T47D (cell line): ENCODE data around the gene CHI3L1.

Experiments used
- DNase-seq, 2 experiments: peaks; one replicate each; pipeline versions ENCODE4 v3.0.0 to v3.0.0-alpha.2; 2011 to 2012; ENCODE audit warnings: low read depth in 1 of 2, low spot score in 1 of 2
- JUND ChIP-seq: IDR thresholded peaks from 2 replicates; pipeline ENCODE4 v1.6.1; 2012; ENCODE audit warnings: low read depth
- in situ Hi-C: cut with HindIII; loops from 2 replicates; pipeline ENCODE4 v1.10.0; 2016; ENCODE audit warnings: low sequenced_read_pairs, low pct_unique_long_range_greater_than_20kb

The CHI3L1 gene

DNA sequence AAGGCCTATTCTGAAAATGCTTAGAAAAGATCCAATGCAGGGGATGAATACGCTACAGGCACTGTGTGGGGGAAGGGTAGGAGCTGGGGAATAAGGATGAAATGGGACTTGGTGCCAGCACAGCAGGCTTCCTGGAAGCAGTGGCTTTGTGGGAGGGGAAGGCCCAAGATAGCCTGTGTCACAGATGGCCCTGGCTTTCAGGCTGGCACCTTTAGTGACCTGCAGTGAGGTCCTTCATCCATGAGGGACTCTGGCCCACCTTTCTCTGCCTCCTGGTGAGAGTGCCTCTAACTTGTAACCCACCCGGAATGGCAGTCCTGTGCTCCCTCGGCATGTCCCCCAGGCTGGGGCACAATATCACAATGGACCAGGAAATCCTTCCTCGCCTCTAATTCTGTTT is 919 bp downstream of the CHI3L1 start:
- no peak for TF ChIP-seq JUND
- no peak for DNase-seq
- in situ Hi-C loops = no loop called here

GRCh38 chr1:203185061-203185461 is 1.4 kb downstream of the CHI3L1 start:
- no peak for TF ChIP-seq JUND
- in situ Hi-C loops = no loop called here

GRCh38 chr1:203184467-203184866 is 2.0 kb downstream of the CHI3L1 start:
- in situ Hi-C loops = no loop called here
- no peak for TF ChIP-seq JUND
- no peak for DNase-seq

More at GRCh38 chr1:203185061-203185461, 1.4 kb downstream of the CHI3L1 start:
- DNase-seq = no peak

GRCh38 chr1:203183828-203184227 is 2.7 kb downstream of the CHI3L1 start:
- TF ChIP-seq JUND = no peak
- in situ Hi-C loops = no loop called here
- no peak for DNase-seq

- no peak for TF ChIP-seq JUND
- in situ Hi-C loops = no loop called here
- no peak for DNase-seq
Measured at GRCh38 chr1:203182387-203182953, 4.0 kb downstream of the CHI3L1 start.

- in situ Hi-C loops = no loop called here
- no peak for DNase-seq
- no peak for TF ChIP-seq JUND
Measured at GRCh38 chr1:203181586-203182386, 4.7 kb downstream of the CHI3L1 start.

DNA sequence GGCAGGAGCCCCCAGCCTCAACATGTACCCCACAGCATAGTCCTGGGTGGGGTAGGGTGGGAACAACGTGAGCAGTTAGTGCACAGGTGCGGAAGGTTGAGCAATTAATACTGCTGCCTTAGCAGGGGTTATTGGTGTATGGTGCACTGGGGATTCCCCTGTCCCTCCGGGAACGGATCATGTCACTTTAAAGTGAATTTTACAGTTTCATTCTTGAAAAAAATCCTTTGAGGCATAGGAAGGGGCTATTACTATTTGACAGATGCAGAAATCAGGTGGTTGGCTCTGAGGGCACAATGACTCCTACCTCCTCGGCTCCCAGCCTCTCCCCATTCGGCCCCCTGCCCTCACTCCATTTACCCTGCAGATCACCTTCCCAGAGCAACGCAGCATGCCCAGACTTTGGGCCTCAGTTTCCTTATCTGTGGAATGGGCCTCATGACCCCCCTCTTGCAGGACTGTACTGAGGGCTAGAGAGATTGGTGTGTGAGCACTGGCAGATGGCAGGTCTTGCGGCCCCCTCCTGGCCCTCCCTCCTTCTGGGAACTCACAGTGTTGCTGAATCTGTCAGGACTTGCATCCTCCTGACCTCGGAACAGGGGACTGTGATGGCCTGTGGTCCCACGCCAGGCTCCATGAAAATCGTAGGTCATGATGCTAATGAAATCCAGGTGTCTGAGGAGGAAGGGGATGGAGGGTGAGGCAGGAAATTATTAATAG is 5.7 kb downstream of the CHI3L1 start:
- in situ Hi-C loops = no loop called here
- no peak for DNase-seq
- TF ChIP-seq JUND = no peak

DNA sequence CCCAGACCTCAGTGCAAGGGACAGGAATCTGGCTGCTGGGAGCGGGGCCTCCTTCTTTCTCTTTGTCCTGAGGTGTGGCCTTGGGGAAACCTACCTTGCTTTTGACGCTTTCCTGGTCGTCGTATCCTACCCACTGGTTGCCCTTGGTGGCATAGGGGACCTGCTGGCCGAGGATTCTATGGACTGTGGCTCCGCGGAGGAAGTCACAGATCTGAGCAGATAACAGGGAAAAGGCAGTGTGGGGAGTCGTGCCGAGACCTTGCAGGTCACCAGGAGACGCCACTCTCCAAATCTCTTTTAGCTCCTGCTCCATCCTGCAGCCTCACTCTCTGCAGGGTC is 6.9 kb downstream of the CHI3L1 start:
- TF ChIP-seq JUND = no peak
- DNase-seq = no peak

DNA sequence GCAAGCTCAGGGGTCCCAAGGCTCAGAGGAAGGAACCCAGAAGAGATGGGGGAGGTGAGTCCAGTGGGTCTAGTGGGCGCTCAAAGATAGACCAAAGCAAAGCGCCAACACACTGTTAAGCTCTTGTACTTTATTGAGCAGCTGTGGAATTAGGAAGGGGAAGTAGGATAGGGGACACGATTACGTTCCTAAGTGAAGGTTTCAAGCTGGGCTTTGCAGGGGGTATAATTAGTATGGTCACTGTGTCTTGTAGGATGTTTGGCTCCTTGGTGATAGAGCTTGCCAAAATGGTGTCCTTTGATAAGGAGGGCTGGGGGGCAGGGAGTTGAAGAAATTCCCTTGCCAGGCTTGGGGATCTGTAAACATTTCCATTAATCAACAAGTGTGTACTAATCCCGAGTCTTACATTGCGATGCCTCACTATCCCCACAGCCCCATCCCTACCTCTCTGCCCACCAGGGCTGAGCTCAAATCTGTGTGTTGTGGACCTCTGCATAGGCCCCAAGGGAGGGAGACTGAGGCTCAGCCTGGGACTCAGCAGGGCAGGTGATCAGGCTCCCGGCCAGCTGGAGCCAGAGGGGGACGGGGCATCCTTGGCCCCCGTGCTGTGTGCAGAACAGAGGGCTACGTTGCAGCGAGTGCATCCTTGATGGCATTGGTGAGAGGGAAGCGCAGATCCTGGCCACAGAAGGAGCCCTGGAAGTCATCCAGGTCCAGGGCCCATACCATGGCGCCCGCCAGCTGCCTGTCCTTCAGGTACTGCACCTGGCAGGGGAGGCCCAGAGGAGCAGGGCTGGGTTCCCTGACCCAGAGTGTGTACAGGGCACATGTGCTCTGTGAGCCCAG is 7.5 kb downstream of the CHI3L1 start:
- TF ChIP-seq JUND = no peak
- in situ Hi-C loops = no loop called here
- DNase-seq = no peak

More for the DNA sequence above, 6.9 kb downstream of the CHI3L1 start:
- in situ Hi-C loops = no loop called here

- in situ Hi-C loops = no loop called here
- TF ChIP-seq JUND = no peak
- DNase-seq = no peak
Measured at GRCh38 chr1:203178083-203178482, 8.4 kb downstream of the CHI3L1 start.

DNA sequence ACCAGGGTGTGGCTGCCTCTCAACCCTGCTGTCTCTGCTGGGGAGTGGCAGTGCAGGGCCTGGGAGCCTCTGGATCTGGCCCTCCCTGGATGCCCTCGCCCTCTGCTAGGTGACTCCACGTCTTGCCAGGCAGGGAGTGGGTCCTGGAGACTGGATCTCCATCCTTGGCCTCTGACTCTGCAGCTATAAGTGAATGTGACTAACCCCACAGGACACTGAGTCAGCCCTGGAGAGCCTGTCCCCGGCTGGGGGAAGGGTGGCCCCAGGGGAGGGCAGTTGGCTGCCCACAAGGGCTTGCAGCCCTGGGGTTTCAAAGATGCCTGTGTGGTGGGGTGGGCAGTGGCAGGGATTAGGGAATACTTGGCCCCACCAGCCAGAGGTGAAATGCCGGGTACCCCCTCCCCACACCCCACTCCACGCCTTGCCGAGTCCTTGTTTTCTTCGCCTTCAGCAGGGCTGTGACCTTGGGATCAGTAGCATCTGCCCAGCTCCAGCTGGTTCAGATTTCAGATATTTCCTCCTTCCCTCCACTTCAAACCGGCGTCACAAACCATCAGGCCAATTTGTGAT is 8.9 kb downstream of the CHI3L1 start:
- TF ChIP-seq JUND = no peak
- DNase-seq = no peak
- in situ Hi-C loops = no loop called here

DNA sequence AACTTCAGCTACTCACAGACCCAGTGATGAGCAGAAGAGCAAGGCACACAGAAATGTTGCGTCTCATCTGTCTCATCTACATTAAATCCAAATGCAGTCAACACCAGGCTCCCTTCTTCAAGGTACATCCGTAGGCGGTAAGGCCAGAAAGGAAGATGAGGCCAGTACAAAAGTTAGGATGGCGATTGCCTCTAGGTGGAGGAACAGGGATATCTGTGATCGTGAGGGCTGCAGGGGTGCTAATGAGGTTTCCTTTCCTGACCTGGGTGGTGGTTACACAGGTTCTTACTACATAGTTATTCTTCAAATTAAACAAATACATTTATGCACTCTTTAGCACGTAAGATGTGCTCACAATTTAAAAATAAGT is 9.5 kb downstream of the CHI3L1 start:
- in situ Hi-C loops = no loop called here
- DNase-seq = no peak
- no peak for TF ChIP-seq JUND
